GM12878 (cell line): ENCODE measurements around the gene C1orf87. TPM values are rescaled to one million over a fixed set of nuclear protein-coding genes. Genes with fewer than 3 reads are reported as not detected.

ENCODE experiments used
- ATAC-seq: fragments of 200-7000 bp; cut with Tn5 transposase; 3 replicates; pipeline ENCODE4 v1.9.1; 2020; ENCODE audit warnings: mild to moderate bottlenecking, moderate library complexity
- BruUV-seq: library from RNA; stranded (reverse); fragments of 400-500 nt; replicated peaks from 2 replicates; lab custom pipeline; 2021; lab: Mats Ljungman, UMichigan
- CTCF ChIA-PET: fragments of 300-600 bp; sonication (Branson Sonifier 250); formaldehyde crosslinking; extraction: SDS; loops from one replicate; lab custom pipeline; 2021; ENCODE audit warnings: inconsistent platforms; lab: Yijun Ruan, JAX
- POLR2A ChIA-PET: fragments of 350-600 bp; formaldehyde crosslinking; extraction: SDS; loops from one replicate; lab custom pipeline; 2021; ENCODE audit warnings: inconsistent platforms; lab: Charles Lee
- RAD21 ChIA-PET: fragments of 300-600 bp; sonication (Branson Sonifier 250); formaldehyde crosslinking; loops from one replicate; lab custom pipeline; 2023; ENCODE audit warnings: antibody characterized with exemption; ENCODE audit not compliant: unreplicated experiment; lab: Charles Lee
- SMC1A ChIA-PET: fragments of 300-600 bp; sonication (Branson Sonifier 250); formaldehyde crosslinking; loops from one replicate; lab custom pipeline; 2023; ENCODE audit not compliant: unreplicated experiment, uncharacterized antibody; lab: Charles Lee
- DNase-seq: peaks from one replicate; pipeline ENCODE4 v3.0.0-alpha.2; 2011; ENCODE audit warnings: low read depth, low spot score
- FAIRE-seq: peaks from 3 replicates; lab custom pipeline; 2011; peaks lifted over from hg19 to GRCh38; lab: Jason Lieb, UNC
- H2AFZ ChIP-seq: 2 replicates; pipeline ENCODE4 v1.6.0; 2011; ENCODE audit warnings: low read depth, low read length, control low read depth; ENCODE audit not compliant: control insufficient read depth
- H3K27ac ChIP-seq: 2 replicates; pipeline ENCODE4 v1.5.1; 2011; ENCODE audit warnings: control low read depth; ENCODE audit not compliant: control insufficient read depth, insufficient read depth
- H3K27me3 ChIP-seq, 2 experiments: replicated peaks in 1 of 2; 2 replicates each; pipeline versions ENCODE4 v1.6.0 to v1.6.1; 2011; ENCODE audit warnings: low read length in 1 of 2; ENCODE audit not compliant: control insufficient read depth in 2 of 2, insufficient read depth in 2 of 2
- H3K36me3 ChIP-seq, 2 experiments: 2 replicates each; pipeline ENCODE4 v1.5.1; 2011; ENCODE audit warnings: low read length in 1 of 2; ENCODE audit not compliant: control insufficient read depth in 2 of 2, insufficient read depth in 2 of 2
- H3K4me1 ChIP-seq: 2 replicates; pipeline ENCODE4 v1.6.1; 2011; ENCODE audit warnings: mild to moderate bottlenecking, low read length, moderate library complexity, mixed read lengths; ENCODE audit not compliant: control insufficient read depth, insufficient read depth
- H3K4me2 ChIP-seq: 2 replicates; pipeline ENCODE4 v1.6.0; 2011; ENCODE audit warnings: control low read depth; ENCODE audit not compliant: control insufficient read depth, insufficient read depth
- H3K4me3 ChIP-seq: fragments of 200-600 bp; sonication (generic); 2 replicates; pipeline ENCODE4 v1.5.1; 2016
- H3K79me2 ChIP-seq: 2 replicates; pipeline ENCODE4 v1.6.0; 2011; ENCODE audit warnings: low read length; ENCODE audit not compliant: control insufficient read depth, insufficient read depth
- H3K9ac ChIP-seq: 2 replicates; pipeline ENCODE4 v1.8.0; 2011; ENCODE audit warnings: low read length, control low read depth, mixed read lengths; ENCODE audit not compliant: control insufficient read depth, insufficient read depth
- H3K9me3 ChIP-seq: replicated peaks from 3 replicates; pipeline ENCODE4 v1.5.1; 2011; ENCODE audit warnings: mild to moderate bottlenecking, low read length; ENCODE audit not compliant: control insufficient read depth, insufficient read depth
- H4K20me1 ChIP-seq: 2 replicates; pipeline ENCODE4 v1.6.0; 2011; ENCODE audit not compliant: control insufficient read depth, insufficient read depth
- ATF7 ChIP-seq: fragments of 450-650 bp; IDR thresholded peaks from 2 replicates; pipeline ENCODE4 v1.6.1; 2016; ENCODE audit warnings: low read depth, mild to moderate bottlenecking
- CBX3 ChIP-seq: fragments of 200-600 bp; sonication (generic); IDR thresholded peaks from 2 replicates; pipeline ENCODE4 v1.6.1; 2016; ENCODE audit warnings: low read depth, borderline replicate concordance
- CHD1 ChIP-seq: IDR thresholded peaks from 2 replicates; pipeline ENCODE4 v1.6.1; 2012; ENCODE audit warnings: low read depth, low read length, improper control_type of control experiment
- EGR1 ChIP-seq, 2 experiments: IDR thresholded peaks; 1 replicate in 1 of 2; 2 replicates in 1 of 2; pipeline ENCODE4 v1.6.1; 2011 to 2012; ENCODE audit warnings: low read depth in 2 of 2, low read length in 2 of 2, borderline replicate concordance in 1 of 2, mild to moderate bottlenecking in 1 of 2, moderate library complexity in 1 of 2
- KLF5 ChIP-seq: fragments of 450-650 bp; IDR thresholded peaks from 2 replicates; pipeline ENCODE4 v1.6.1; 2014; ENCODE audit warnings: mild to moderate bottlenecking; ENCODE audit not compliant: partially characterized antibody
- REST ChIP-seq: IDR thresholded peaks from 2 replicates; pipeline ENCODE4 v1.6.1; 2012; ENCODE audit warnings: mild to moderate bottlenecking, low read depth, low read length
- RFX5 ChIP-seq: IDR thresholded peaks from 2 replicates; pipeline ENCODE4 v1.6.1; 2011; ENCODE audit warnings: low read depth, low read length, improper control_type of control experiment
- SPI1 ChIP-seq: IDR thresholded peaks from 2 replicates; pipeline ENCODE4 v1.6.1; 2011; ENCODE audit warnings: low read depth, mild to moderate bottlenecking, low read length, moderate library complexity, borderline replicate concordance; ENCODE audit not compliant: insufficient read depth
- TCF3 ChIP-seq: IDR thresholded peaks from 2 replicates; pipeline ENCODE4 v1.6.1; 2012; ENCODE audit warnings: low read depth, mild to moderate bottlenecking, low read length, borderline replicate concordance; ENCODE audit not compliant: insufficient read depth
- TCF7 ChIP-seq: IDR thresholded peaks from 2 replicates; pipeline ENCODE4 v1.6.1; 2014; ENCODE audit warnings: antibody characterized with exemption, borderline replicate concordance
- in situ Hi-C: fragments of 300-500 bp; cut with MboI; formaldehyde crosslinking; loops from 9 replicates; pipeline ENCODE4 v1.14.3; 2018; ENCODE audit warnings: mixed read lengths
- intact Hi-C: fragments of 100-400 bp; cut with micrococcal nuclease; formaldehyde crosslinking; loops from one replicate; pipeline ENCODE4 v1.14.2; 2022; ENCODE audit not compliant: unreplicated experiment
- polyA plus RNA-seq, 11 experiments: library from polyadenylated mRNA; depleted of rRNA in 4 of 11; unstranded in 6 of 11; stranded (reverse) in 5 of 11; fragments of >200 nt; fragmentation: Nextera tagmentation in 4 of 11; fragmentation: Illumina TruSeq in 1 of 11; extraction: Ambion mirVana in 4 of 11; extraction: Trizol in 1 of 11; gene quantifications; 1 replicate in 1 of 11; 2 replicates in 10 of 11; pipeline versions ENCODE4 v1.2.1 to v1.2.3, GENCODE V29; 2011 to 2016; ENCODE audit warnings: inconsistent platforms in 2 of 11, missing spikeins in 2 of 11, low read depth in 1 of 11
- total RNA-seq, 4 experiments: library from RNA; depleted of rRNA in 3 of 4; stranded (reverse); fragments of >200 nt in 3 of 4; fragmentation: Illumina TruSeq in 1 of 4; extraction: Trizol in 1 of 4; gene quantifications; 2 replicates each; pipeline versions ENCODE4 v1.2.1 to v1.2.3, GENCODE V29; 2013 to 2021

Gene C1orf87
- total and polyA plus RNA-seq, 10 of the 15 experiments (the other 5 are each of a cell fraction or from before 2014, with no cell fraction given): not detected

- intact Hi-C loops: no loop called here
- Histone ChIP-seq H3K4me1 (no peaks in the 10 kb centered on the region), H3K27me3 (no peaks in the 10 kb centered on the region), H3K9ac (no peak overlapping the region), H3K9me3 (no peaks in the 10 kb centered on the region), H3K36me3 (no peaks in the 10 kb centered on the region), H2AFZ (no peak overlapping the region), H4K20me1 (no peaks in the 10 kb centered on the region), H3K27ac (no peak overlapping the region), H3K4me2 (no peak overlapping the region), H3K79me2 (no peaks in the 10 kb centered on the region), H3K4me3 (no peak overlapping the region)
- FAIRE-seq: no peak
- ChIA-PET SMC1A (no interaction called here), POLR2A (no interaction called here), CTCF (no interaction called here), RAD21 (no interaction called here)
- ATAC-seq: no peak
- TF ChIP-seq CBX3 (no peak), TCF3 (no peak), TCF7 (no peak), REST (no peak), EGR1 (IDR thresholded peaks at IDR 0.05; ENCODE audit: borderline replicate concordance in 1 of 2, low read depth in 2 of 2, low read length in 2 of 2) (no peak), KLF5 (no peak), RFX5 (no peak), CHD1 (no peak), ATF7 (no peak), SPI1 (no peak)
- no TSS peak for BruUV-seq
- in situ Hi-C loops: no loop called here
- no peak for DNase-seq
These were observed 18.2 kb downstream of the C1orf87 start for GRCh38 chr1:60055336-60055735.
